GM12873 (cell line): ENCODE results near the gene PANX3.

ENCODE experiments used
- CTCF ChIP-seq: IDR thresholded peaks from 2 replicates; pipeline ENCODE4 v1.5.1; 2012; ENCODE audit warnings: low read depth, mild to moderate bottlenecking, moderate library complexity, low read length, control low read depth; ENCODE audit not compliant: insufficient read depth; ENCODE audit errors: missing control alignments

The PANX3 gene

GRCh38 chr11:124622531-124623451 lies 11.6 kb downstream of the PANX3 start, which contains the start of gene TBRG1:
TBRG1 (plus strand) TSS chr11:124622864; CDS start chr11:124623084, 220 bp downstream.
- TF ChIP-seq CTCF = no peak

DNA sequence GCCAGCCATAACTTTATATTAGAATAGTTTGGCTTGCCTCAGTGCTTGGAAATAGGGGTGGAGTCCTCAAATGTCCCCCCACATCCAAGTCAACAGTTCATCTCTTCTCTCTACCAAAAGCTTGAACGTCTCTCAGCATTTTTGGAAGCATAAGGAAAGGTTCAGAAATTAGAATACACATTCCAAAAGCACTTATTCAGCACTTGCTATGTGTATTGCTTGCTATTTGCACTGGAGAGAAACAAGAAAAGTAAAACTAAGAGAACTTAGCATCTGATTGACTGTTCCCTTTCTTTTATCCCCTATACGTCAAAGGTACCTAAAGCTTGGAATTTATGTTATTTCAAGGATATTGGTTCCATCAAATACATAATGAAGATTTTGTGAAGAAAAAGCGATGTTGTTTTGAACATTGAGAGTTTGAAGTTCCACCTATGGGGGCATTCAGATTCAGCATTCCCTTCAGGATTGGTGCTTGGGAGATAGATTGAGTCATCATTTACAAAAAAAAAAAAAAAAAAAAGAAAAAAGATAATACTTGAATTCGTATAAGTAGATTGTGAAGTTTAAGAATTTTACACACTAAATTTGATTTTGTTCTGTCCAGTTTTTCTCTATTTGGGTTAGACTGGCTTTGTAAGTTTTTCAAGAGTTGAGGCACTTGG lies 12.8 kb downstream of the PANX3 start:
- no peak for TF ChIP-seq CTCF

DNA sequence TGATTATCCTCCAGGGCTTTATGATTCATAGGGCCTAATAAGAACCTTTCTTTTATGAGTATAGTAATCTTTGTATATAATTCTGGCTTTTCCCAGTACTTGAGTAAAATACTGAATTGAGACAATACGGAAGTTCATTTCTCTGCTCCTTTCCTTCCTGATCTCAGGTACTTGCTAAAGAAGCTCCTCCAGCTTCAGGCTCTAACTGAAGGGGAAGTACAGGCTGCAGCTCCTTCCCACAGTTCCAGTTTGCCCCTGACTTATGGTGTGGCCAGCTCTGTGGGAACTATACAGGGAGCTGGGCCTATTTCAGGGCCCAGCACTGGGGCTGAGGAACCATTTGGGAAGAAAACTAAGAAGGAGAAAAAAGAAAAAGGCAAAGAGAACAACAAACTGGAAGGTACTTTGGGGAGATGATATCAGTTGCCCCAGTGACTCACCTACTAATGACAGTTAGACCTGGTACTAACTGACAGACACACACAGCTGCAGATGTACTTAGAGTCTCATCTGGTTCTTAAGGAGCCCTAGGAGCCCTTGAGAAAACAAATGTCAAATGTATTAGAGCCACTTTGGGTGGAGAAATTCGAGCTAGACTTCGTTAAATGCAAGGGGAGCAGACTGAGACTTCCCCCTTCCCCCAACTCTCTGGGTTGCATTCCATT lies 14.4 kb downstream of the PANX3 start:
- no peak for TF ChIP-seq CTCF

DNA sequence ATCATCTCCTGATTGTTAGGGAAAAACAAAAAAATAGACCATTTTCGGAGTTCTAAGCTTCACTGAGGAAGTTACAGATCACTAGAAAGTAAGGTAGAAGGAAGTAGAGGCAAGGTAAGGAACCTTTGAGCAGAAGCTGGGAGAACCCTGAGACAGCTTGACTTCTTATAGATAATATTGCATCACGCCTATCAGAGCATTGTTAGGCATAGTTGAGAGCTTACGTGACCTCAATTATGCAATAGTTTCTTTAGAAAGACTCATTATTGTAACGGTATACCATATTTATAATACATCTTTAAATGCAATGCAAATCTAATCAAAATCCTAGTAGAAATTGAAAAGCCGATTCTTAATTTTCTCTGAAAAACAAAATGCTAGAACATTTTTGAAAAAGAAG lies 16.3 kb downstream of the PANX3 start:
- TF ChIP-seq CTCF = no peak

- TF ChIP-seq CTCF = no peak
These were observed 18.7 kb downstream of the PANX3 start for GRCh38 chr11:124629961-124630360.

DNA sequence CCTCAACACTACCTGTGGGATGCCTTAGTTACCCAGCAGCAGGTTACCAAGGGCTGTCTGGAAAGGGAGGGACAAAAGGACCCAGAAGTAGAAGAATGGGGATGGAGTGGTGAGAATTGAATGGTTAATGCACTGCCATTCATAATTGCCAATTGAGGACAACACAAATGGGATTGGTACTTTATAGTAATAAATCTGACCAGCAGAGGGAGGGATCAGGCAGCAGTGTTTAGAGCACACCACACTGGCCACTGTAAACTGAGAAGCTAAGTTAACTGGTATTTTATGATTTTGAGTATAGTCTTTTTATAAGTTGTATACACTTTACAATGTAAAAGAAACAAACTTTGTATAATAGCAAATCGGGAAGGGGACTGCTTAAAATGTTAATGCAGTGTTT lies 22.1 kb downstream of the PANX3 start:
- peak; percentile 22 for TF ChIP-seq CTCF

GRCh38 chr11:124635932-124636331 lies 24.7 kb downstream of the PANX3 start:
- no peak for TF ChIP-seq CTCF
